Mucosa of descending colon (tissue), 3 donors: ENCODE data around the gene SHFL. TPM values are rescaled to one million over a fixed set of nuclear protein-coding genes. Genes with fewer than 3 reads are reported as not detected.

Source experiments
- ATAC-seq: fragments of 200-7000 bp; cut with Tn5 transposase; one replicate; pipeline ENCODE4 v1.9.1; 2020; ENCODE audit warnings: mild to moderate bottlenecking, moderate library complexity
- DNase-seq, 3 donors: peaks; one replicate each; pipeline ENCODE4 v3.0.0-alpha.2; 2020
- H3K36me3 ChIP-seq: fragments of 200-600 bp; one replicate; pipeline ENCODE4 v1.8.0; 2021; ENCODE audit warnings: low read depth, mild to moderate bottlenecking
- H3K4me1 ChIP-seq: fragments of 200-600 bp; one replicate; pipeline ENCODE4 v1.8.0; 2021; ENCODE audit warnings: low read depth, mild to moderate bottlenecking
- H3K4me3 ChIP-seq: fragments of 200-600 bp; one replicate; pipeline ENCODE4 v1.8.0; 2021; ENCODE audit warnings: mild to moderate bottlenecking
- H3K9me3 ChIP-seq: fragments of 200-600 bp; one replicate; pipeline ENCODE4 v1.8.0; 2021; ENCODE audit warnings: mild to moderate bottlenecking
- CTCF ChIP-seq: fragments of 200-600 bp; IDR thresholded peaks from one replicate; pipeline ENCODE4 v1.8.0; 2022; ENCODE audit warnings: antibody characterized with exemption, mild to moderate bottlenecking
- intact Hi-C, 2 donors: fragments of 100-400 bp; cut with DNase I in 1 of 2; cut with micrococcal nuclease in 1 of 2; formaldehyde crosslinking; loops; one replicate each; pipeline versions ENCODE4 v1.11.0 to v1.11.1; 2022; cut with DNase I, micrococcal nuclease
- total RNA-seq, 3 donors: library from RNA; stranded (reverse); fragmentation: NEBNext Ultra II Directional in 2 of 3; extraction: Animal tissue kit (Norgen Biotek cat#: 25700) in 2 of 3; gene quantifications; one replicate each; pipeline versions ENCODE4 v1.2.1 to v1.2.4, GENCODE V29; 2021 to 2023
- donor health status: DM: no; HTN: no; CAD: no; lungs with moderate emphysema.
- donor health status: DM: no; HTN: no; CAD: no.
- donor health status: DM: no; HTN: yes; CAD: no.

SHFL gene
- total RNA-seq, 3 donors from 2014 or later: 26.9 to 41.5 (median 28.1) TPM

GRCh38 chr19:10044390-10044789 lies 41.7 kb upstream of the SHFL start:
- no peak for ATAC-seq
- no peak for TF ChIP-seq CTCF
- no peaks in the 10 kb centered on the region for H3K36me3 ChIP-seq

DNA sequence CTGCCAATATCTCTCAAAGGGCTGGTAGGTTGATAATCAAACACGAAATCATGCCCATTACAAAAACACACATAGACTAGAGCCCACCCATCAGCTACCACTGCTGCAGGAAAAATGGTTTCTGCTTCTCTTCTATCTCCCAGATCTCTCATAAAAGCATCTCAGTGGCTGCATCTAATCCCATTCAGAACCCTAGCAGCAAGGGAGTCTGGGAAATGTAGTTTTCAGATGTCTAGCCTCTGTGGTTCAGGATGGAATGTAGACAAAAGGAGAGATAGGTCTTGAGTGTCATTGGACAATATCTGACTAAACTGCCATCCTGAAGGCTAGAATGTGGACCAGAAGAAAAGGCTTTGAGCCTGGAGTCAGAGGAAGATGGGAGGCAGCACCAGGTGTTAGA lies 40.7 kb upstream of the SHFL start:
- H3K4me1 ChIP-seq: no peaks in the 10 kb centered on the region
- no peak overlapping the region for H3K4me3 ChIP-seq
- TF ChIP-seq CTCF: no peak
- peaks cover 9% of the 10 kb centered on the region for H3K9me3 ChIP-seq
- DNase-seq (no peak), ATAC-seq (no peak)
- no peaks in the 10 kb centered on the region for H3K36me3 ChIP-seq
- intact Hi-C loops: no loop called here

More at GRCh38 chr19:10044390-10044789, 41.7 kb upstream of the SHFL start:
- no peak for DNase-seq
- Histone ChIP-seq H3K4me3 (no peak overlapping the region), H3K9me3 (peaks cover 9% of the 10 kb centered on the region), H3K4me1 (no peaks in the 10 kb centered on the region)
- intact Hi-C loops: no loop called here

- Histone ChIP-seq H3K9me3 (no peaks in the 10 kb centered on the region), H3K36me3 (no peaks in the 10 kb centered on the region), H3K4me1 (no peaks in the 10 kb centered on the region), H3K4me3 (no peak overlapping the region)
- DNase-seq (no peak), ATAC-seq (no peak)
- TF ChIP-seq CTCF: no peak
- intact Hi-C loops: no loop called here
Measured at GRCh38 chr19:10049626-10050025, 36.5 kb upstream of the SHFL start.

GRCh38 chr19:10052602-10053360 lies 33.3 kb upstream of the SHFL start:
- ATAC-seq (no peak), DNase-seq (no peak)
- intact Hi-C loops: no loop called here
- Histone ChIP-seq H3K4me1 (no peaks in the 10 kb centered on the region), H3K4me3 (no peak overlapping the region), H3K36me3 (no peaks in the 10 kb centered on the region), H3K9me3 (no peaks in the 10 kb centered on the region)
- no peak for TF ChIP-seq CTCF

GRCh38 chr19:10061717-10062310 lies 24.3 kb upstream of the SHFL start:
- no peak for ATAC-seq
- DNase-seq: no peak
- no peaks in the 10 kb centered on the region for H3K9me3 ChIP-seq
- H3K4me1 ChIP-seq: no peaks in the 10 kb centered on the region
- TF ChIP-seq CTCF: no peak
- no peaks in the 10 kb centered on the region for H3K36me3 ChIP-seq
- intact Hi-C loops: no loop called here
- no peak overlapping the region for H3K4me3 ChIP-seq
